Measurements from ENCODE around the gene SNRNP70. TPM values are rescaled to one million over a fixed set of nuclear protein-coding genes. Genes with fewer than 3 reads are reported as not detected.

SNRNP70 gene
- total and polyA plus RNA-seq, 2 of the 13 experiments (the other 11 are each of a cell fraction or from before 2014, with no cell fraction given): 150 to 210 TPM

DNA sequence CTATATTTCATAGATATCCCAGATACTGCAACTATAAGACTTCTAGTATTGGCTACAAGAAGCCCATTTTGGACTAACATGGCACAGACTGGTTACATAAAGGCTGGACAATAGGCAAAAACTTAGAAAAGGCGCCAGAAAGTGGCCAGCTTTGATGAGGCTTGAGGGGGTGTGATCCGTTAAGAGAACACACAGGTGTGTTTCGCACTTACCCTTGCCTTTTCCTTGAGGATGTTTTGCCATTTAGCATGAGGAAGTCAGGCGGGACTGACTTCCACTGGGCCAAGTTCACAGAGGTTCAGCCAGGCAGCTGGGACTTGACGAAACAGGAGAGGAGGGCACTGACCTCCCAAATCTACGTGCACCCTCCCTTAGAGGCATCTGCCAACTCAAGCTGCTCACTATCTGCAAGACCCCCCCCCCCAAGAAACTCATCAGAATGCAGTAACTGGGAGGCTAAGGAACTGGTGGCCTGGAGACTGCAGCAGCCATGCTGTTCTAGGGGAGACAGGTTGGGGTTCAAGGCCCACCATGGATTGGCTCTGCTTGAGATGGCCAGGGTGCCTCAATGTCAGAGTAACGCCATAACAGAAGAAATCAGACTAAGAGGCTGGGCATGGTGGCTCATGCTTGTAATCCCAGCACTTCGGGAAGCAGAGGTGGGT, 24.4 kb downstream of the SNRNP70 start:
- H3K36me3 ChIP-seq (replicated peaks in 1 of 2; ENCODE audit: control insufficient read depth in 1 of 2, insufficient read depth in 2 of 2, low read length in 2 of 2): peaks cover 9 to 44% of the 10 kb centered on the region in 2 experiments; a peak in 4 of 5 replicates
- 93% methylated on average over 6 of the region's 8 CpGs for WGBS (ENCODE audit: low lambda C conversion rate)
- H3K27ac ChIP-seq (ENCODE audit: extremely low read length, insufficient read depth, low read length): no peak overlapping the region
- 0 out of 2 replicates have a peak, but pooled peaks have one; percentile 5 for TF ChIP-seq POLR2AphosphoS2 (IDR thresholded peaks at IDR 0.05; ENCODE audit: low read depth, low read length)
- TF ChIP-seq, protein P1, sequence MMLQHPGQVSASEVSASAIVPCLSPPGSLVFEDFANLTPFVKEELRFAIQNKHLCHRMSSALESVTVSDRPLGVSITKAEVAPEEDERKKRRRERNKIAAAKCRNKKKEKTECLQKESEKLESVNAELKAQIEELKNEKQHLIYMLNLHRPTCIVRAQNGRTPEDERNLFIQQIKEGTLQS (CRISPR knock-in tag; IDR thresholded peaks at IDR 0.05): no peak
- TF ChIP-seq, protein P2, sequence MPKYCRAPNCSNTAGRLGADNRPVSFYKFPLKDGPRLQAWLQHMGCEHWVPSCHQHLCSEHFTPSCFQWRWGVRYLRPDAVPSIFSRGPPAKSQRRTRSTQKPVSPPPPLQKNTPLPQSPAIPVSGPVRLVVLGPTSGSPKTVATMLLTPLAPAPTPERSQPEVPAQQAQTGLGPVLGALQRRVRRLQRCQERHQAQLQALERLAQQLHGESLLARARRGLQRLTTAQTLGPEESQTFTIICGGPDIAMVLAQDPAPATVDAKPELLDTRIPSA (CRISPR knock-in tag; IDR thresholded peaks at IDR 0.05; ENCODE audit: borderline replicate concordance): no peak
- no peak for TF ChIP-seq ADNP (CRISPR knock-in tag; IDR thresholded peaks at IDR 0.05)
- no peak for TF ChIP-seq MED1 (CRISPR knock-in tag; IDR thresholded peaks at IDR 0.05)
- no peak for TF ChIP-seq ZNF768 (CRISPR knock-in tag; IDR thresholded peaks at IDR 0.05)
- TF ChIP-seq RBM22 (optimal IDR thresholded peaks at IDR 0.05; ENCODE audit: low read length): peak; percentile 87
- no peak for TF ChIP-seq DPF2 (CRISPR knock-in tag; IDR thresholded peaks at IDR 0.05; ENCODE audit: borderline replicate concordance, low read depth)
- no peak for TF ChIP-seq GLI4 (CRISPR knock-in tag; IDR thresholded peaks at IDR 0.05; ENCODE audit: borderline replicate concordance)
- peak in 1 of 2 experiments; percentile 33; a peak in 1 of 4 replicates for TF ChIP-seq POLR2A (IDR thresholded peaks at IDR 0.05; ENCODE audit: insufficient read depth in 1 of 2, low read depth in 2 of 2, low read length in 2 of 2)
- no peak overlapping the region for H3K4me3 ChIP-seq (replicated peaks in 1 of 3; ENCODE audit: insufficient read depth in 1 of 3, low read depth in 2 of 3, low read length in 3 of 3)
- ATAC-seq (no peak), FAIRE-seq (no peak), DNase-seq (ENCODE audit: low spot score) (no peak)
- in situ Hi-C loops (cut with HindIII; ENCODE audit: extremely low pct_ligation_motif_present, low pct_unique_long_range_greater_than_20kb): no loop called here
- no peak overlapping the region for H2AFZ ChIP-seq (ENCODE audit: low read length)
- no peaks in the 10 kb centered on the region for H3K27me3 ChIP-seq (ENCODE audit: control insufficient read depth in 1 of 2, insufficient read depth in 2 of 2, low read length in 2 of 2)
- POLR2A ChIA-PET: no interaction called here
- peaks cover 17% of the 10 kb centered on the region for H4K20me1 ChIP-seq (ENCODE audit: insufficient read depth, low read length)
- no peaks in the 10 kb centered on the region for H3K79me2 ChIP-seq (ENCODE audit: insufficient read depth, low read length)
- no peak overlapping the region for H3K9ac ChIP-seq (ENCODE audit: insufficient read depth, low read depth, low read length)
- no TSS peak for BruUV-seq (replicated peaks)
- H3K9me3 ChIP-seq (ENCODE audit: low read length): no peaks in the 10 kb centered on the region
- CTCF ChIA-PET (ENCODE audit: low intra/inter-chr PET ratio, low total read pairs): no interaction called here
- intact Hi-C loops (cut with micrococcal nuclease; ENCODE audit: unreplicated experiment): no loop called here
- H3K4me1 ChIP-seq (ENCODE audit: insufficient read depth, low read length): peaks cover 16% of the 10 kb centered on the region
- no peak overlapping the region for H3K4me2 ChIP-seq (ENCODE audit: low read depth, low read length)
